HepG2 (cell line): Measurements from ENCODE around the gene TRIAP1. TPM values are rescaled to one million over a fixed set of nuclear protein-coding genes. Genes with fewer than 3 reads are reported as not detected.

Source experiments
- CCDC6 ChIP-seq: sonication (generic); formaldehyde crosslinking; IDR thresholded peaks from 2 replicates; pipeline ENCODE4 v1.8.1; 2022; ENCODE audit warnings: mild to moderate bottlenecking, missing genetic modification reagents, moderate library complexity
- CENPX ChIP-seq: sonication (generic); formaldehyde crosslinking; IDR thresholded peaks from 2 replicates; pipeline ENCODE4 v1.9.0; 2021; ENCODE audit warnings: mild to moderate bottlenecking, missing genetic modification reagents, moderate library complexity
- FOXM1 ChIP-seq: sonication (generic); formaldehyde crosslinking; IDR thresholded peaks from 2 replicates; pipeline ENCODE4 v1.5.0; 2020; ENCODE audit warnings: missing genetic modification reagents
- IKZF4 ChIP-seq: sonication (generic); formaldehyde crosslinking; IDR thresholded peaks from 2 replicates; pipeline ENCODE4 v1.5.1; 2020; ENCODE audit warnings: borderline replicate concordance, mild to moderate bottlenecking, low read depth, missing genetic modification reagents; ENCODE audit errors: not compliant biosample characterization
- PHB2 ChIP-seq: fragments of 450-650 bp; IDR thresholded peaks from 2 replicates; pipeline ENCODE4 v1.6.1; 2018; ENCODE audit not compliant: partially characterized antibody
- REL ChIP-seq: sonication (generic); formaldehyde crosslinking; conservative IDR thresholded peaks from 2 replicates; pipeline ENCODE4 v1.8.0; 2022; ENCODE audit warnings: mild to moderate bottlenecking, missing genetic modification reagents, moderate library complexity
- SNRNP70 ChIP-seq: fragments of 200-400 bp; formaldehyde crosslinking; IDR thresholded peaks from 2 replicates; pipeline ENCODE4 v1.6.1; 2017; ENCODE audit warnings: mild to moderate bottlenecking, low read depth, low read length, moderate library complexity
- TOE1 ChIP-seq: sonication (generic); formaldehyde crosslinking; IDR thresholded peaks from 2 replicates; pipeline ENCODE4 v1.4.0; 2020; ENCODE audit warnings: mild to moderate bottlenecking, missing genetic modification reagents
- ZBTB20 ChIP-seq: sonication (generic); formaldehyde crosslinking; IDR thresholded peaks from 2 replicates; pipeline ENCODE4 v1.8.1; 2023; ENCODE audit warnings: missing genetic modification reagents, low read depth, mild to moderate bottlenecking, borderline replicate concordance
- ZNF496 ChIP-seq: sonication (generic); formaldehyde crosslinking; IDR thresholded peaks from 2 replicates; pipeline ENCODE4 v1.8.1; 2023; ENCODE audit warnings: mild to moderate bottlenecking, moderate library complexity, missing genetic modification reagents; ENCODE audit not compliant: insufficient replicate concordance
- ZNF558 ChIP-seq: sonication (generic); formaldehyde crosslinking; IDR thresholded peaks from 2 replicates; pipeline ENCODE4 v1.9.0; 2022; ENCODE audit warnings: mild to moderate bottlenecking, missing genetic modification reagents, borderline replicate concordance
- ZNF563 ChIP-seq: sonication (generic); formaldehyde crosslinking; IDR thresholded peaks from 2 replicates; pipeline ENCODE4 v1.8.0; 2022; ENCODE audit warnings: mild to moderate bottlenecking, moderate library complexity, missing genetic modification reagents
- ZNF644 ChIP-seq: IDR thresholded peaks from 2 replicates; pipeline ENCODE4 v1.6.1; 2016; ENCODE audit warnings: low read depth
- ZNF703 ChIP-seq: sonication (generic); formaldehyde crosslinking; IDR thresholded peaks from 2 replicates; pipeline ENCODE4 v1.5.1; 2020; ENCODE audit warnings: missing genetic modification reagents, mild to moderate bottlenecking, moderate library complexity, borderline replicate concordance
- ZNF761 ChIP-seq: sonication (generic); formaldehyde crosslinking; conservative IDR thresholded peaks from 2 replicates; pipeline ENCODE4 v1.4.0; 2020; ENCODE audit warnings: mild to moderate bottlenecking, missing genetic modification reagents
- ZNF768 ChIP-seq: sonication (generic); formaldehyde crosslinking; IDR thresholded peaks from 2 replicates; pipeline ENCODE4 v1.4.0; 2020; ENCODE audit warnings: missing genetic modification reagents
- polyA plus RNA-seq, 8 experiments: library from polyadenylated mRNA; depleted of rRNA in 3 of 8; stranded (reverse) in 7 of 8; unstranded in 1 of 8; fragments of >200 nt; fragmentation: Illumina TruSeq in 4 of 8; extraction: Trizol in 4 of 8; gene quantifications; 2 replicates each; pipeline versions ENCODE4 v1.2.1 to v1.2.3, GENCODE V29; 2011 to 2016; ENCODE audit warnings: low read depth in 4 of 8, missing spikeins in 1 of 8, mixed read lengths in 1 of 8; ENCODE audit not compliant: insufficient read depth in 1 of 8
- total RNA-seq, 5 experiments: library from RNA; depleted of rRNA; stranded (reverse); fragments of >200 nt; fragmentation: Illumina TruSeq; extraction: Trizol; gene quantifications; 2 replicates each; pipeline ENCODE4 v1.2.3, GENCODE V29; 2016; ENCODE audit warnings: low read depth in 1 of 5
- TF ChIP-seq, protein P1 (sequence below): sonication (generic); formaldehyde crosslinking; IDR thresholded peaks from 2 replicates; pipeline ENCODE4 v1.4.0; 2020; ENCODE audit warnings: missing genetic modification reagents
- TF ChIP-seq, protein P2 (sequence below): sonication (generic); formaldehyde crosslinking; IDR thresholded peaks from 2 replicates; pipeline ENCODE4 v1.5.0; 2020; ENCODE audit warnings: missing genetic modification reagents, mild to moderate bottlenecking, borderline replicate concordance
- TF ChIP-seq, protein P3 (sequence below): sonication (generic); formaldehyde crosslinking; IDR thresholded peaks from 2 replicates; pipeline ENCODE4 v1.9.0; 2021; ENCODE audit warnings: missing genetic modification reagents, mild to moderate bottlenecking, borderline replicate concordance
- TF ChIP-seq, protein P4 (sequence below): sonication (generic); formaldehyde crosslinking; IDR thresholded peaks from 2 replicates; pipeline ENCODE4 v1.5.1; 2020; ENCODE audit warnings: mild to moderate bottlenecking, moderate library complexity, missing genetic modification reagents
- TF ChIP-seq, protein P5 (sequence below): sonication (generic); formaldehyde crosslinking; IDR thresholded peaks from 2 replicates; pipeline ENCODE4 v1.9.0; 2021; ENCODE audit warnings: missing genetic modification reagents, mild to moderate bottlenecking, borderline replicate concordance

The TRIAP1 gene
- total and polyA plus RNA-seq, 2 of the 13 experiments (the other 11 are each of a cell fraction or from before 2014, with no cell fraction given), result 55.0 to 117 TPM

DNA sequence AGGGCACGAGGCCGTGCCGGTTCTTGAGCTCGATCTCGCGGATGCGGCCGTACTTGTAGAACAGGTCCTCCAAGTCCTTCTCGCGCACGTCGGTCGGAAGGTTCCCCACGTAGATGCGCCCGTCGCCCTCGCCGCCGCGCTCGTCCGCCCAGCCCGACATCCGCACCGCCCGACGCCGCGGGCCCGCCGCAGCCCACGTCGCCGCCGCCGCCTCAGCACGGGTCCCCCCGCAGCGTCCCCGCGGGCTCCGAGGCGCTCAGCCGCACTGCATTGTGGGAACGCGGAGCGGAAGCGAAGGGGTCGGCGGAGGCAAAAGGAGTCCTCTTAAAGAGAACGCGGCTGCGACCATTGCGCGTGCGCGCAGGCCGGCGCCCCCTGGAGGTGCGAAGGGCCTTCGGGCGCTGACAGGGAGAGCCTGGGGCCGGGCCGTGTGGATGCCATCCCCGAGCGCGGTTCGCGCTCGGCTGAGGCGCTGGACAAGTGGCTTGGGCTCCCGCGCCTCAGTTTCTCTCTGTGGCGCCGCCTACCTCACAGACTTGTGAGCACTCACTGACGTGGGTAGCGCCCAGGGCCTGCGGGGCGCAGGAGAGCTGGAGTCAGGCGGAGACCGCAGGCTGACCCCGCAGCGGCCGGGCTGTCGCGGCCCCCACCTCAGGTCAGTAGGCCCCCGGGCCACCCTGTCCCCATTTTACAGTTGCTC is 23.4 kb upstream of the TRIAP1 start, which contains the start of gene SRSF9 (continued):
- TF ChIP-seq, protein P1, sequence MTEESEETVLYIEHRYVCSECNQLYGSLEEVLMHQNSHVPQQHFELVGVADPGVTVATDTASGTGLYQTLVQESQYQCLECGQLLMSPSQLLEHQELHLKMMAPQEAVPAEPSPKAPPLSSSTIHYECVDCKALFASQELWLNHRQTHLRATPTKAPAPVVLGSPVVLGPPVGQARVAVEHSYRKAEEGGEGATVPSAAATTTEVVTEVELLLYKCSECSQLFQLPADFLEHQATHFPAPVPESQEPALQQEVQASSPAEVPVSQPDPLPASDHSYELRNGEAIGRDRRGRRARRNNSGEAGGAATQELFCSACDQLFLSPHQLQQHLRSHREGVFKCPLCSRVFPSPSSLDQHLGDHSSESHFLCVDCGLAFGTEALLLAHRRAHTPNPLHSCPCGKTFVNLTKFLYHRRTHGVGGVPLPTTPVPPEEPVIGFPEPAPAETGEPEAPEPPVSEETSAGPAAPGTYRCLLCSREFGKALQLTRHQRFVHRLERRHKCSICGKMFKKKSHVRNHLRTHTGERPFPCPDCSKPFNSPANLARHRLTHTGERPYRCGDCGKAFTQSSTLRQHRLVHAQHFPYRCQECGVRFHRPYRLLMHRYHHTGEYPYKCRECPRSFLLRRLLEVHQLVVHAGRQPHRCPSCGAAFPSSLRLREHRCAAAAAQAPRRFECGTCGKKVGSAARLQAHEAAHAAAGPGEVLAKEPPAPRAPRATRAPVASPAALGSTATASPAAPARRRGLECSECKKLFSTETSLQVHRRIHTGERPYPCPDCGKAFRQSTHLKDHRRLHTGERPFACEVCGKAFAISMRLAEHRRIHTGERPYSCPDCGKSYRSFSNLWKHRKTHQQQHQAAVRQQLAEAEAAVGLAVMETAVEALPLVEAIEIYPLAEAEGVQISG, result peak; percentile 91
- TF ChIP-seq CCDC6 (CRISPR knock-in tag), result peak; percentile 46; the same call in 1 of the 2 replicates
- peak; percentile 54; the same call in 1 of the 2 replicates for TF ChIP-seq ZNF703 (CRISPR knock-in tag)
- TF ChIP-seq ZNF496 (CRISPR knock-in tag), result no peak
- no peak for TF ChIP-seq FOXM1 (CRISPR knock-in tag)
- no peak for TF ChIP-seq ZBTB20 (CRISPR knock-in tag)
- 0 out of 2 replicates have a peak, but pooled peaks have one; percentile 44 for TF ChIP-seq TOE1 (CRISPR knock-in tag)
- TF ChIP-seq, protein P2, sequence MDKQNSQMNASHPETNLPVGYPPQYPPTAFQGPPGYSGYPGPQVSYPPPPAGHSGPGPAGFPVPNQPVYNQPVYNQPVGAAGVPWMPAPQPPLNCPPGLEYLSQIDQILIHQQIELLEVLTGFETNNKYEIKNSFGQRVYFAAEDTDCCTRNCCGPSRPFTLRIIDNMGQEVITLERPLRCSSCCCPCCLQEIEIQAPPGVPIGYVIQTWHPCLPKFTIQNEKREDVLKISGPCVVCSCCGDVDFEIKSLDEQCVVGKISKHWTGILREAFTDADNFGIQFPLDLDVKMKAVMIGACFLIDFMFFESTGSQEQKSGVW, result no peak
- TF ChIP-seq SNRNP70, result no peak
- TF ChIP-seq, protein P3, sequence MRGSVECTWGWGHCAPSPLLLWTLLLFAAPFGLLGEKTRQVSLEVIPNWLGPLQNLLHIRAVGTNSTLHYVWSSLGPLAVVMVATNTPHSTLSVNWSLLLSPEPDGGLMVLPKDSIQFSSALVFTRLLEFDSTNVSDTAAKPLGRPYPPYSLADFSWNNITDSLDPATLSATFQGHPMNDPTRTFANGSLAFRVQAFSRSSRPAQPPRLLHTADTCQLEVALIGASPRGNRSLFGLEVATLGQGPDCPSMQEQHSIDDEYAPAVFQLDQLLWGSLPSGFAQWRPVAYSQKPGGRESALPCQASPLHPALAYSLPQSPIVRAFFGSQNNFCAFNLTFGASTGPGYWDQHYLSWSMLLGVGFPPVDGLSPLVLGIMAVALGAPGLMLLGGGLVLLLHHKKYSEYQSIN (CRISPR knock-in tag), result no peak
- TF ChIP-seq, protein P4, sequence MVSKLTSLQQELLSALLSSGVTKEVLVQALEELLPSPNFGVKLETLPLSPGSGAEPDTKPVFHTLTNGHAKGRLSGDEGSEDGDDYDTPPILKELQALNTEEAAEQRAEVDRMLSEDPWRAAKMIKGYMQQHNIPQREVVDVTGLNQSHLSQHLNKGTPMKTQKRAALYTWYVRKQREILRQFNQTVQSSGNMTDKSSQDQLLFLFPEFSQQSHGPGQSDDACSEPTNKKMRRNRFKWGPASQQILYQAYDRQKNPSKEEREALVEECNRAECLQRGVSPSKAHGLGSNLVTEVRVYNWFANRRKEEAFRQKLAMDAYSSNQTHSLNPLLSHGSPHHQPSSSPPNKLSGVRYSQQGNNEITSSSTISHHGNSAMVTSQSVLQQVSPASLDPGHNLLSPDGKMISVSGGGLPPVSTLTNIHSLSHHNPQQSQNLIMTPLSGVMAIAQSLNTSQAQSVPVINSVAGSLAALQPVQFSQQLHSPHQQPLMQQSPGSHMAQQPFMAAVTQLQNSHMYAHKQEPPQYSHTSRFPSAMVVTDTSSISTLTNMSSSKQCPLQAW, result peak; percentile 56; the same call in 1 of the 2 replicates
- TF ChIP-seq ZNF563 (CRISPR knock-in tag), result peak; percentile 88
- no peak for TF ChIP-seq ZNF761
- no peak for TF ChIP-seq ZNF644
- no peak for TF ChIP-seq CENPX
- TF ChIP-seq IKZF4, result no peak
- TF ChIP-seq ZNF768, result peak; percentile 65; the same call in 1 of the 2 replicates
- TF ChIP-seq, protein P5, sequence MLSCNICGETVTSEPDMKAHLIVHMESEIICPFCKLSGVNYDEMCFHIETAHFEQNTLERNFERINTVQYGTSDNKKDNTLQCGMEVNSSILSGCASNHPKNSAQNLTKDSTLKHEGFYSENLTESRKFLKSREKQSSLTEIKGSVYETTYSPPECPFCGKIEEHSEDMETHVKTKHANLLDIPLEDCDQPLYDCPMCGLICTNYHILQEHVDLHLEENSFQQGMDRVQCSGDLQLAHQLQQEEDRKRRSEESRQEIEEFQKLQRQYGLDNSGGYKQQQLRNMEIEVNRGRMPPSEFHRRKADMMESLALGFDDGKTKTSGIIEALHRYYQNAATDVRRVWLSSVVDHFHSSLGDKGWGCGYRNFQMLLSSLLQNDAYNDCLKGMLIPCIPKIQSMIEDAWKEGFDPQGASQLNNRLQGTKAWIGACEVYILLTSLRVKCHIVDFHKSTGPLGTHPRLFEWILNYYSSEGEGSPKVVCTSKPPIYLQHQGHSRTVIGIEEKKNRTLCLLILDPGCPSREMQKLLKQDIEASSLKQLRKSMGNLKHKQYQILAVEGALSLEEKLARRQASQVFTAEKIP (CRISPR knock-in tag), result no peak
- peak; percentile 39; the same call in 1 of the 2 replicates for TF ChIP-seq ZNF558 (CRISPR knock-in tag)
- TF ChIP-seq REL (CRISPR knock-in tag), result no peak
- no peak for TF ChIP-seq PHB2
